H9 (cell line): Measurements from ENCODE around the gene PRRC1. TPM values are rescaled to one million over a fixed set of nuclear protein-coding genes. Genes with fewer than 3 reads are reported as not detected.

Source experiments
- DNase-seq: peaks from one replicate; pipeline ENCODE4 v3.0.0-alpha.2; 2017
- H2AFZ ChIP-seq: one replicate; pipeline ENCODE4 v1.6.1; 2013; ENCODE audit warnings: mild to moderate bottlenecking, low read length, control low read depth, moderate library complexity
- H2AK5ac ChIP-seq: 2 replicates; pipeline ENCODE4 v1.6.1; 2013; ENCODE audit warnings: low read length, control low read depth, mixed read lengths; ENCODE audit not compliant: insufficient read length
- H2BK120ac ChIP-seq: one replicate; pipeline ENCODE4 v1.6.1; 2013; ENCODE audit warnings: low read depth, mild to moderate bottlenecking, low read length, control low read depth, inconsistent platforms; ENCODE audit not compliant: poor library complexity, severe bottlenecking
- H2BK12ac ChIP-seq: 2 replicates; pipeline ENCODE4 v1.6.1; 2013; ENCODE audit warnings: low read length, control low read depth, mixed read lengths, low read depth; ENCODE audit not compliant: insufficient read length
- H2BK15ac ChIP-seq: 2 replicates; pipeline ENCODE4 v1.6.1; 2013; ENCODE audit warnings: low read depth, low read length, control low read depth
- H2BK20ac ChIP-seq: one replicate; pipeline ENCODE4 v1.6.1; 2013; ENCODE audit warnings: low read depth, mild to moderate bottlenecking, low read length, control low read depth, inconsistent platforms; ENCODE audit not compliant: poor library complexity, severe bottlenecking
- H2BK5ac ChIP-seq: 2 replicates; pipeline ENCODE4 v1.6.1; 2013; ENCODE audit warnings: low read length, control low read depth, mixed read lengths; ENCODE audit not compliant: insufficient read length
- H3K14ac ChIP-seq: 2 replicates; pipeline ENCODE4 v1.6.1; 2013; ENCODE audit warnings: low read length, control low read depth; ENCODE audit not compliant: insufficient read depth
- H3K18ac ChIP-seq: 2 replicates; pipeline ENCODE4 v1.6.1; 2013; ENCODE audit warnings: low read depth, mild to moderate bottlenecking, mixed read lengths, low read length, control low read depth; ENCODE audit not compliant: insufficient read length
- H3K23ac ChIP-seq: 2 replicates; pipeline ENCODE4 v1.6.1; 2013; ENCODE audit warnings: low read length, control low read depth, mixed read lengths, low read depth; ENCODE audit not compliant: insufficient read length
- H3K23me2 ChIP-seq: 2 replicates; pipeline ENCODE4 v1.6.1; 2013; ENCODE audit warnings: low read depth, mild to moderate bottlenecking, mixed read lengths, low read length, control low read depth; ENCODE audit not compliant: insufficient read length, poor library complexity, severe bottlenecking
- H3K27ac ChIP-seq: 2 replicates; pipeline ENCODE4 v1.5.1; 2013; ENCODE audit warnings: low read length, control low read depth, mixed read lengths, low read depth; ENCODE audit not compliant: insufficient read length
- H3K27me3 ChIP-seq: 2 replicates; pipeline ENCODE4 v1.6.1; 2013; ENCODE audit warnings: low read length, control low read depth, inconsistent platforms; ENCODE audit not compliant: insufficient read depth
- H3K4ac ChIP-seq: 2 replicates; pipeline ENCODE4 v1.6.1; 2013; ENCODE audit warnings: low read depth, mild to moderate bottlenecking, control low read depth, inconsistent platforms, low read length, moderate library complexity
- H3K4me1 ChIP-seq: 2 replicates; pipeline ENCODE4 v1.6.1; 2013; ENCODE audit warnings: low read length, control low read depth, inconsistent platforms; ENCODE audit not compliant: insufficient read depth
- H3K4me2 ChIP-seq: 2 replicates; pipeline ENCODE4 v1.6.1; 2013; ENCODE audit warnings: low read length, control low read depth, mixed read lengths; ENCODE audit not compliant: insufficient read length, insufficient read depth
- H3K56ac ChIP-seq: 2 replicates; pipeline ENCODE4 v1.6.1; 2013; ENCODE audit warnings: low read depth, mild to moderate bottlenecking, mixed read lengths, low read length, control low read depth; ENCODE audit not compliant: insufficient read length
- H3K79me1 ChIP-seq: 2 replicates; pipeline ENCODE4 v1.6.1; 2013; ENCODE audit warnings: low read depth, mild to moderate bottlenecking, moderate library complexity, low read length, control low read depth, inconsistent platforms; ENCODE audit not compliant: insufficient read depth, poor library complexity, severe bottlenecking
- H3K79me2 ChIP-seq: 2 replicates; pipeline ENCODE4 v1.6.1; 2013; ENCODE audit warnings: low read length, control low read depth, inconsistent platforms; ENCODE audit not compliant: insufficient read depth
- H3K9ac ChIP-seq: 2 replicates; pipeline ENCODE4 v1.6.1; 2013; ENCODE audit warnings: low read length, control low read depth, mixed read lengths; ENCODE audit not compliant: insufficient read length; ENCODE audit errors: extremely low read depth
- H3K9me3 ChIP-seq: one replicate; pipeline ENCODE4 v1.6.1; 2013; ENCODE audit warnings: low read depth, low read length, inconsistent platforms; ENCODE audit not compliant: control insufficient read depth
- H3T11ph ChIP-seq: one replicate; pipeline ENCODE4 v1.6.1; 2013; ENCODE audit warnings: mild to moderate bottlenecking, low read length, control low read depth, inconsistent platforms
- H4K20me1 ChIP-seq: one replicate; pipeline ENCODE4 v1.6.1; 2013; ENCODE audit not compliant: control insufficient read depth, insufficient read length, insufficient read depth
- H4K5ac ChIP-seq: 2 replicates; pipeline ENCODE4 v1.6.1; 2013; ENCODE audit warnings: low read depth, mild to moderate bottlenecking, mixed read lengths, low read length, control low read depth; ENCODE audit not compliant: insufficient read length
- H4K8ac ChIP-seq: replicated peaks from 2 replicates; pipeline ENCODE4 v1.6.1; 2013; ENCODE audit warnings: low read length, control low read depth, mixed read lengths, low read depth; ENCODE audit not compliant: insufficient read length
- H4K91ac ChIP-seq: 2 replicates; pipeline ENCODE4 v1.6.1; 2013; ENCODE audit warnings: low read depth, mild to moderate bottlenecking, moderate library complexity, mixed read lengths, low read length, control low read depth; ENCODE audit not compliant: insufficient read length
- H3K27ac Mint-ChIP-seq, 3 experiments: 2 replicates in 2 of 3; 3 replicates in 1 of 3; pipeline ENCODE4 v1.8.0; 2020 to 2021; ENCODE audit warnings: mixed read lengths in 3 of 3, mild to moderate bottlenecking in 1 of 3, moderate library complexity in 1 of 3
- H3K27me3 Mint-ChIP-seq: 2 replicates; pipeline ENCODE4 v1.8.0; 2021; ENCODE audit warnings: low read depth, mild to moderate bottlenecking, moderate library complexity, mixed read lengths
- H3K36me3 Mint-ChIP-seq, 3 experiments: 2 replicates in 2 of 3; 3 replicates in 1 of 3; pipeline ENCODE4 v1.8.0; 2020 to 2021; ENCODE audit warnings: low read depth in 3 of 3, mixed read lengths in 3 of 3; ENCODE audit not compliant: insufficient read depth in 1 of 3
- H3K4me1 Mint-ChIP-seq, 2 experiments: 2 replicates each; pipeline ENCODE4 v1.8.0; 2020; ENCODE audit warnings: mixed read lengths in 2 of 2
- H3K4me3 Mint-ChIP-seq, 2 experiments: 2 replicates in 1 of 2; 3 replicates in 1 of 2; pipeline ENCODE4 v1.8.0; 2020 to 2021; ENCODE audit warnings: mild to moderate bottlenecking in 2 of 2, mixed read lengths in 2 of 2, moderate library complexity in 1 of 2
- H3K9me3 Mint-ChIP-seq, 2 experiments: 2 replicates in 1 of 2; 3 replicates in 1 of 2; pipeline ENCODE4 v1.8.0; 2020; ENCODE audit warnings: mild to moderate bottlenecking in 2 of 2, mixed read lengths in 2 of 2, moderate library complexity in 1 of 2
- CTCF ChIP-seq: fragments of 200-600 bp; sonication (generic); conservative IDR thresholded peaks from 3 replicates; pipeline ENCODE4 v1.8.0; 2021; ENCODE audit warnings: antibody characterized with exemption, mild to moderate bottlenecking
- WGBS: extraction: QIAGEN DNeasy Blood & Tissue Kit; methylation state at CpG from one replicate; pipeline ENCODE4 v1.1.7; 2013; ENCODE audit warnings: missing lambda C conversion rate, low lambda C conversion rate, mixed read lengths; ENCODE audit not compliant: insufficient read length; ENCODE audit errors: extremely low coverage; 5-methylcytosine and 5-hydroxymethylcytosine counted together
- total RNA-seq: library from RNA; stranded (reverse); gene quantifications from 2 replicates; pipeline ENCODE4 v1.2.1, GENCODE V29; 2021

Gene PRRC1
- total RNA-seq, 1 experiment from 2014 or later, result 70.7 TPM

DNA sequence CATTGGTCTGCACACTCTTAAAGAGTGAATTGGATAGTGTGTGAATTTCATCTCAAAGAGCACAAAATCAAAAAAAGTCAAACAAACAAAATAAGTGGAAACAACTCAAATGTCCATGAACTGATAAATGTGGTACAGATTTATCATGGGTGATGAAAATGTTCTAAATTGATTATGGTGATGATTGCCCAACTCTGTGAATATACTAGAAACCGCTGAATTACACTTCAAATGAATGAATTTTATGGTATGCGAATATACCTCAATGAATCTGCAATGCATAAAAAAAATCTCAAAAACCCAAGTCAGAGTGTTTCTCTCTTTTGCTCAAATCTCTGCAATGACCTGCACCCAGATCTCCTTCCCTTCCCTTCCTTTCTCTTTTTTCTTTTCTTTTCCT is 64.0 kb downstream of the PRRC1 start:
- Histone ChIP-seq H3K4me2 (no peak overlapping the region), H2BK20ac (no peak overlapping the region), H3K4me1 (no peaks in the 10 kb centered on the region), H3K27me3 (no peaks in the 10 kb centered on the region), H2BK15ac (no peak overlapping the region), H3K23me2 (no peaks in the 10 kb centered on the region), H3K56ac (no peak overlapping the region), H3K79me1 (no peaks in the 10 kb centered on the region), H4K20me1 (no peaks in the 10 kb centered on the region), H3K9me3 (no peaks in the 10 kb centered on the region), H2AK5ac (no peak overlapping the region), H2AFZ (no peak overlapping the region), H3K9ac (no peak overlapping the region), H3K4ac (no peak overlapping the region), H3K23ac (no peak overlapping the region), H2BK5ac (no peak overlapping the region), H3K27ac (no peak overlapping the region), H3T11ph (no peak overlapping the region), H3K18ac (no peak overlapping the region), H4K91ac (no peak overlapping the region), H2BK120ac (no peak overlapping the region), H2BK12ac (no peak overlapping the region), H3K14ac (no peak overlapping the region), H3K79me2 (no peaks in the 10 kb centered on the region), H4K8ac (no peak overlapping the region), H4K5ac (no peak overlapping the region)
- Mint-ChIP-seq H3K36me3 (no peaks in the 10 kb centered on the region), H3K9me3 (no peaks in the 10 kb centered on the region), H3K4me1 (peaks cover 12% of the 10 kb centered on the region in 2 experiments), H3K4me3 (no peak overlapping the region), H3K27ac (no peak overlapping the region; a peak in 1 of 7 replicates), H3K27me3 (no peaks in the 10 kb centered on the region)
- TF ChIP-seq CTCF, result no peak
- no CpG with 5 or more reads among the region's 2 CpGs for WGBS
- no peak for DNase-seq
